VCaP (cell line): ENCODE measurements around the gene COL17A1.

Source experiments
- H3K27ac ChIP-seq: fragments of 450-650 bp; 2 replicates; pipeline ENCODE4 v1.5.1; 2017
- CTCF ChIP-seq: fragments of 450-650 bp; conservative IDR thresholded peaks from 2 replicates; pipeline ENCODE4 v1.5.1; 2017; ENCODE audit warnings: mild to moderate bottlenecking, moderate library complexity

COL17A1 gene

GRCh38 chr10:104022026-104022425 is 63.7 kb downstream of the COL17A1 start:
- no peak for TF ChIP-seq CTCF
- no peak overlapping the region for H3K27ac ChIP-seq

GRCh38 chr10:104021246-104021645 is 64.4 kb downstream of the COL17A1 start:
- no peak overlapping the region for H3K27ac ChIP-seq
- no peak for TF ChIP-seq CTCF

- TF ChIP-seq CTCF, result no peak
Measured at GRCh38 chr10:104020020-104020419, 65.7 kb downstream of the COL17A1 start.

GRCh38 chr10:104018471-104018870 is 67.2 kb downstream of the COL17A1 start:
- no peak for TF ChIP-seq CTCF

More at GRCh38 chr10:104020020-104020419, 65.7 kb downstream of the COL17A1 start:
- H3K27ac ChIP-seq, result no peak overlapping the region

GRCh38 chr10:104016661-104017060 is 69.0 kb downstream of the COL17A1 start:
- H3K27ac ChIP-seq, result no peak overlapping the region
- no peak for TF ChIP-seq CTCF

More at GRCh38 chr10:104018471-104018870, 67.2 kb downstream of the COL17A1 start:
- H3K27ac ChIP-seq, result no peak overlapping the region; the same call in 1 of the 2 replicates

DNA sequence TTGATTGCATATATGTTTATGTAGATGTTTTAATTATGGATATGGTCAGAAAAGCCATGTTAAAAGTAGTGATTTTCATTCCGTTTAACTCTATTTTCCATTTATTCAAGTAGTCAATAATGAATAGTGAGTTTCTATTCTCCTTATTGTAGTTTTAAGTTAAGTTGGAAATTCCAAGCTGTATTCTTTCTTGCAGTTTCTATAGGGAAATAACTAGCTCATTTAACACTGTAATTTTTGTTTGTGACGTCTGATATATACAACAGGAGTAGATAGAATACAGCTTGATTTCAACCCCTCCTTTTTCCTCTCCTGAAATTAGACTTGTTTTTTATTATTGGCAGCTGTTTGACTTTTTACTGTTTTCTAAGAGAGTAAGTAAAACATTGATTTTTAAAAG is 71.5 kb downstream of the COL17A1 start:
- no peak overlapping the region for H3K27ac ChIP-seq
- TF ChIP-seq CTCF, result no peak

DNA sequence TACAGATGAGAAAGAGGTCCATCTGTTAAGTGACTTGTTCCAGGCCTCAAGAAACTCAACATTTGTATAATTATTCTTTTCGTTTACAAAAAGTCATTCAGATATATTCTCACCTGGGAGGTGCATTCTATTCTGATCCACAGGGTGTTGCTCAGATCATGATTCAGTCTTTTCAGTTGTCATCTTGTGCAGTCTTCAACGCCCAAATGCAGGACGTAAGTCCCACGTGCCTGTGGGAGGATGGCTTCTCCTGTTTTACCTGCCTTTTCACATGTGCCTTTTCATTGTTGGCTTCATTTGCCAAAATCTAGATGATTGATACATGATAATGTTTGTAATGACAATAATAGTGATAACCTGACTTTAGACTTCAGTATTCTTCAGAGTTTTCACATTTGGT is 72.2 kb downstream of the COL17A1 start:
- TF ChIP-seq CTCF, result no peak

More for the DNA sequence above, 72.2 kb downstream of the COL17A1 start:
- H3K27ac ChIP-seq, result no peak overlapping the region
